ENCODE measurements around the gene SDF2L1.
"Not testable (repeated sequence)": the region's sequence is repeated elsewhere in the genome, so short reads cannot be mapped to it uniquely, and the experiment has no call there.

Gene SDF2L1

DNA sequence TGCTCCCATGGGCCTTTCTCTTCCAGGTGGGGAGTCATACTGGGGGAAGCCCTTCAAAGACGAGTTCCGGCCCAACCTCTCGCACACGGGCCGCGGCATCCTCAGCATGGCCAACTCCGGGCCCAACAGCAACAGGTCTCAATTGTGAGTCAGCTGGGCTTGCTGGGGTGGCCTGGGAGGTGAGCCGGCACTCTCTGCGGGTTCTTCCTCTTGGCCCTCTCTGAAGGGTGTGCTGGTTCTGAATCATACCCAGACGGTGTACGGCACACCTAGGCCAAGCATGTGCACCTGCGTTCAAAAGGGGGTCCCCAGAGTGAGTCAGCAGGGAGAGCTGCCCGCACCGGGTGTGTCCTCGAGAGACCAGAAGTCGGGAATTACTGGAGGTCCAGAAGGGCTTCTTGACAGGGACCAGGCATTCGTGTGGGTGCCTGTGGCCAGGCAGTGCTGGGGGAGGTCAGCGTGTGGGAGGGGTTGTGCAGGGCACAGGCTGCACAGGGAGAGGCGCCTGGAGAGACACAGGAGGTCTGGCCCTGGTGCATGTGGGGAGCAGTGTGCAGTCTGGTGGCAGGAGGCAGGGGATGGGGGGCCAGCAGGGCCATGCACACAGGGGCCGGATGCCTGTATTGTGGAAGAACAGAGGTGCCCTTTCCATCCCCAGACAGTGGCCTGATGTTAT is 46.7 kb downstream of the SDF2L1 start:
- Histone ChIP-seq H3K27me3 (replicated peaks) (no peaks in the 10 kb centered on the region), H3K36me3 (replicated peaks) (peaks cover 62% of the 10 kb centered on the region), H3K27ac (no peak overlapping the region), H3K4me3 (ENCODE audit: low read depth, low read length) (no peak overlapping the region)
- no peak for DNase-seq
- in situ Hi-C loops (cut with HindIII; ENCODE audit: low pct_ligation_motif_present, low sequenced_read_pairs), result no loop called here
- TF ChIP-seq, protein P1, sequence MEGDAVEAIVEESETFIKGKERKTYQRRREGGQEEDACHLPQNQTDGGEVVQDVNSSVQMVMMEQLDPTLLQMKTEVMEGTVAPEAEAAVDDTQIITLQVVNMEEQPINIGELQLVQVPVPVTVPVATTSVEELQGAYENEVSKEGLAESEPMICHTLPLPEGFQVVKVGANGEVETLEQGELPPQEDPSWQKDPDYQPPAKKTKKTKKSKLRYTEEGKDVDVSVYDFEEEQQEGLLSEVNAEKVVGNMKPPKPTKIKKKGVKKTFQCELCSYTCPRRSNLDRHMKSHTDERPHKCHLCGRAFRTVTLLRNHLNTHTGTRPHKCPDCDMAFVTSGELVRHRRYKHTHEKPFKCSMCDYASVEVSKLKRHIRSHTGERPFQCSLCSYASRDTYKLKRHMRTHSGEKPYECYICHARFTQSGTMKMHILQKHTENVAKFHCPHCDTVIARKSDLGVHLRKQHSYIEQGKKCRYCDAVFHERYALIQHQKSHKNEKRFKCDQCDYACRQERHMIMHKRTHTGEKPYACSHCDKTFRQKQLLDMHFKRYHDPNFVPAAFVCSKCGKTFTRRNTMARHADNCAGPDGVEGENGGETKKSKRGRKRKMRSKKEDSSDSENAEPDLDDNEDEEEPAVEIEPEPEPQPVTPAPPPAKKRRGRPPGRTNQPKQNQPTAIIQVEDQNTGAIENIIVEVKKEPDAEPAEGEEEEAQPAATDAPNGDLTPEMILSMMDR (IDR thresholded peaks at IDR 0.05; ENCODE audit: low read depth, low read length, missing control alignments), result no peak

DNA sequence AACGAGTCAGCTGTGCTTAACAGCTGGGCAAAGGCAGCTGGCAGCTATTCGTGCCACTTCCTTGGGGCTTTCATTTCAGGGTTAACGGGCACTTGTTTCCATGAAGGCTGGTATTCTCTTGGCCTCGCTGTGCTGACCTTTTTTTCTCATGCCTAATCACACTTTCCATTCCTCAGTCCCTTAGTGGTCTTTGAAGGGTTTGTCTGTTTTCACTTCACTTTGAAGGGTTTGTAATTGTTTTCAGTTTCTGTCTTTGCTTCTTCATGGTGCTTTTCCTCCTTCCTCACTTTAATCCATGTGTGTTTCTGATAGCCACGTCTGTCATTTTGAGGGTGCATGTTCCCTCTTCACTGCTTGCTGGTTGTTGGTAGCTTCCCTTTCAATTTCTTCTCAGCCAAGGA is 48.3 kb downstream of the SDF2L1 start:
- H3K27me3 ChIP-seq (replicated peaks), result no peaks in the 10 kb centered on the region
- TF ChIP-seq, protein P1 (IDR thresholded peaks at IDR 0.05; ENCODE audit: low read depth, low read length, missing control alignments), result no peak
- no peak overlapping the region for H3K27ac ChIP-seq
- DNase-seq, result no peak
- H3K36me3 ChIP-seq (replicated peaks), result peaks cover 66% of the 10 kb centered on the region
- in situ Hi-C loops (cut with HindIII; ENCODE audit: low pct_ligation_motif_present, low sequenced_read_pairs), result no loop called here
- H3K4me3 ChIP-seq (ENCODE audit: low read depth, low read length), result no peak overlapping the region

DNA sequence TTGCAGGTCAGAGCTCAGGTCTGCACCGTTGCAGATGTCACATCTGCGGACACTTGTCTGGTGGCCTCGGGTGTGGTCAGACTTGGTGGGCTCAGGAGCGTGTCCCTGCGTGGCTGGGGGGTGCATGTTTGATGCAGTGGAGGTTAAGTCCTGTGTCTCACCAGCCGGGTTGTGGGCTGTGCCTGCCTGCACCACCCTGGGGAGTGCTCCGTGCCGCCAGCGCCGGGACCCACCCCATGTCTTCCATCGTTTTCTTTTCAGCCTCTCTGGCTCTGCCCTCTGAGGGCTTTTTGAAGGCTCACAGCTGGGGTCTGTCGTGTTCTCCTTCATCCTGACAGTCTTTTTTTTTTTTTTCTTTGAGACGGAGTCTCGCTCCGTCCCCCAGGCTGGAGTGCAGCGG is 49.7 kb downstream of the SDF2L1 start:
- DNase-seq, result no peak
- peaks cover 68% of the 10 kb centered on the region for H3K36me3 ChIP-seq (replicated peaks)
- no peak overlapping the region for H3K4me3 ChIP-seq (ENCODE audit: low read depth, low read length)
- no peak overlapping the region for H3K27ac ChIP-seq
- TF ChIP-seq, protein P1 (IDR thresholded peaks at IDR 0.05; ENCODE audit: low read depth, low read length, missing control alignments), result no peak
- in situ Hi-C loops (cut with HindIII; ENCODE audit: low pct_ligation_motif_present, low sequenced_read_pairs), result no loop called here
- H3K27me3 ChIP-seq (replicated peaks), result no peaks in the 10 kb centered on the region

DNA sequence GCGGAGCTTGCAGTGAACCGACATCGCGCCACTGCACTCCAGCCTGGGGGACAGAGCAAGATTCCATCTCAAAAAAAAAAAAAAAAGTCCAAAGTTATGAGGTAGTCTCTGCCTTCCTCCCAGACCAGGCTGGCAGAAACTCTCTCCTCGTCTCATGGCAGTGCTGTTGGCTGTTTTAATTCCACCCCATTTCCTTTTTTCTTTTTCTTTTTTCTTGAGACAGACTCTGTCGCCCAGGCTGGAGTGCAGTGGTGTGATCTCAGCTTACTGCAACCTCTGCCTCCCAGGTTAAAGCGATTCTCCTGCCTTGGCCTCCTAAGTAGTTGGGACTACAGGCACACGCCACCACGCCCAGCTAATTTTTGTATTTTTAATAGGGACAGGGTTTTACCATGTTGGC is 50.8 kb downstream of the SDF2L1 start:
- DNase-seq; H3K27ac ChIP-seq; in situ Hi-C loops (cut with HindIII; ENCODE audit: low pct_ligation_motif_present, low sequenced_read_pairs); H3K4me3 ChIP-seq (ENCODE audit: low read depth, low read length); H3K27me3 ChIP-seq (replicated peaks): not testable (repeated sequence)
- peaks cover 68% of the 10 kb centered on the region for H3K36me3 ChIP-seq (replicated peaks)

DNA sequence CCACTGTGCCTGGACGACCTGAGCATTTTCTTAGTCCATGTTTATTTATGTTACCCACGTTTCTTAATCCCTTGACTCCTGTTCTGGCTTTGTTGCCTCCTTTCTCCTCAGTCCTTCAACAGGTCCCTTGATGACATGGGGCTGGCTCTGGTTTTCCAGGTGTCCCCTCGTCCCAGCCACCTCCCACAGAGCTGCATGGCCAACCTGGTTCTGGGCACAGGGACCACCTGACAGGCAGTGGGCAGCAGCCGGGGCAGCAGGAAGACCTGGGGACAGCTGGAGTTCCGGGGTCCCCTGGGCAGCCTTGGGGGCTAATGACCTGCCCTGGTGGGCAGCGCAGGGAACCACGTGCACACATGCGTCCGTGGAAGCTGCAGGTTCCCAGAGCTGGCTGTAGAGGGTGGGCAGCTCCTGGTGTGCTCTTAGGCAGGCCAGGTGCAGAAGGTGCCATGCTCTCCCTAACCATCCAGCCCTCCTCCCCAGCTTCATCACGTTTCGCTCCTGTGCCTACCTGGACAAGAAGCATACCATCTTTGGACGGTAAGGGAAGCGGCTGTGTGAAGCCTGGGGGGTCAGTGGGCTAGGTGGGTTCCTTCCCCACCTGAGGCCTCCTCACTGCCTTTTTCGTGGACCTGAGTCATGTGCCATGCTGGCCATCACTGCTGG is 51.4 kb downstream of the SDF2L1 start:
- in situ Hi-C loops (cut with HindIII; ENCODE audit: low pct_ligation_motif_present, low sequenced_read_pairs), result no loop called here
- Histone ChIP-seq H3K4me3 (ENCODE audit: low read depth, low read length) (no peak overlapping the region), H3K27ac (no peak overlapping the region), H3K27me3 (replicated peaks) (no peaks in the 10 kb centered on the region), H3K36me3 (replicated peaks) (peaks cover 62% of the 10 kb centered on the region)
- TF ChIP-seq, protein P1 (IDR thresholded peaks at IDR 0.05; ENCODE audit: low read depth, low read length, missing control alignments), result no peak
- DNase-seq, result no peak

All from brain microvascular endothelial cell (primary cell).